Left ventricle myocardium inferior (tissue), 1 donor: ENCODE data around the gene EPHA6. TPM values are rescaled to one million over a fixed set of nuclear protein-coding genes. Genes with fewer than 3 reads are reported as not detected.

Experiments used
- DNase-seq: peaks from one replicate; pipeline ENCODE4 v3.0.0-alpha.2; 2020
- H3K27ac ChIP-seq: fragments of 200-600 bp; replicated peaks from 2 replicates; pipeline ENCODE4 v1.8.0; 2021
- H3K27me3 ChIP-seq: fragments of 200-600 bp; 2 replicates; pipeline ENCODE4 v1.8.0; 2021; ENCODE audit warnings: low read depth
- H3K36me3 ChIP-seq: fragments of 200-600 bp; 2 replicates; pipeline ENCODE4 v1.8.0; 2021
- H3K4me1 ChIP-seq: fragments of 200-600 bp; 2 replicates; pipeline ENCODE4 v1.8.0; 2021
- H3K4me3 ChIP-seq: fragments of 200-600 bp; 2 replicates; pipeline ENCODE4 v1.8.0; 2021; ENCODE audit warnings: mild to moderate bottlenecking, moderate library complexity
- H3K9me3 ChIP-seq: fragments of 200-600 bp; replicated peaks from 2 replicates; pipeline ENCODE4 v1.8.0; 2021
- CTCF ChIP-seq: fragments of 200-600 bp; IDR thresholded peaks from 2 replicates; pipeline ENCODE4 v1.8.0; 2021; ENCODE audit warnings: antibody characterized with exemption, mild to moderate bottlenecking, borderline replicate concordance
- intact Hi-C: fragments of 100-400 bp; cut with micrococcal nuclease; formaldehyde crosslinking; loops from one replicate; pipeline ENCODE4 v1.11.0; 2022
- total RNA-seq: library from RNA; stranded (reverse); fragmentation: NEBNext Ultra II Directional; extraction: Animal tissue kit (Norgen Biotek cat#: 25700); gene quantifications from one replicate; pipeline ENCODE4 v1.2.1, GENCODE V29; 2021
- donor health status: DM: no; HTN: yes; CAD: no; lungs with severe emphysema.

The EPHA6 gene
- total RNA-seq, 1 donor from 2014 or later = 0.19 TPM

GRCh38 chr3:97105989-97106651, 291.7 kb downstream of the EPHA6 start:
- Histone ChIP-seq H3K27me3 (no peaks in the 10 kb centered on the region), H3K9me3 (no peaks in the 10 kb centered on the region), H3K4me3 (no peak overlapping the region), H3K27ac (no peak overlapping the region), H3K4me1 (no peaks in the 10 kb centered on the region), H3K36me3 (no peaks in the 10 kb centered on the region)
- no peak for DNase-seq
- no peak for TF ChIP-seq CTCF
- intact Hi-C loops = no loop called here

GRCh38 chr3:97106652-97106989, 292.2 kb downstream of the EPHA6 start:
- Histone ChIP-seq H3K4me1 (no peaks in the 10 kb centered on the region), H3K27ac (no peak overlapping the region), H3K9me3 (no peaks in the 10 kb centered on the region), H3K36me3 (no peaks in the 10 kb centered on the region), H3K27me3 (no peaks in the 10 kb centered on the region), H3K4me3 (no peak overlapping the region)
- intact Hi-C loops = no loop called here
- no peak for TF ChIP-seq CTCF
- no peak for DNase-seq

- Histone ChIP-seq H3K36me3 (no peaks in the 10 kb centered on the region), H3K9me3 (no peaks in the 10 kb centered on the region), H3K27me3 (no peaks in the 10 kb centered on the region), H3K4me1 (no peaks in the 10 kb centered on the region), H3K27ac (no peak overlapping the region), H3K4me3 (no peak overlapping the region)
- no peak for TF ChIP-seq CTCF
- intact Hi-C loops = no loop called here
- DNase-seq = no peak
Measured at GRCh38 chr3:97108136-97108535, 293.7 kb downstream of the EPHA6 start.

GRCh38 chr3:97111244-97111643, 296.9 kb downstream of the EPHA6 start:
- no peaks in the 10 kb centered on the region for H3K36me3 ChIP-seq
- intact Hi-C loops = no loop called here
- TF ChIP-seq CTCF = no peak
- H3K9me3 ChIP-seq = no peaks in the 10 kb centered on the region
- no peak overlapping the region for H3K4me3 ChIP-seq
- no peak overlapping the region for H3K27ac ChIP-seq
- no peaks in the 10 kb centered on the region for H3K27me3 ChIP-seq
- H3K4me1 ChIP-seq = no peaks in the 10 kb centered on the region
- no peak for DNase-seq

GRCh38 chr3:97121386-97121785, 307.0 kb downstream of the EPHA6 start:
- intact Hi-C loops = no loop called here
- Histone ChIP-seq H3K4me3 (no peak overlapping the region), H3K27me3 (no peaks in the 10 kb centered on the region), H3K27ac (no peak overlapping the region), H3K4me1 (no peaks in the 10 kb centered on the region), H3K36me3 (no peaks in the 10 kb centered on the region), H3K9me3 (no peaks in the 10 kb centered on the region)
- DNase-seq = no peak
- TF ChIP-seq CTCF = no peak
